IPS-18c (cell line): ENCODE data around the gene ADIPOR2.

Experiments used
- H3K4me3 ChIP-seq: 2 replicates; pipeline ENCODE4 v1.7.0; 2013; ENCODE audit warnings: low read depth, mild to moderate bottlenecking, low read length, moderate library complexity; ENCODE audit not compliant: insufficient read depth
- H3K9me3 ChIP-seq: one replicate; pipeline ENCODE4 v1.6.1; 2013; ENCODE audit warnings: mild to moderate bottlenecking, low read length, moderate library complexity; ENCODE audit not compliant: control insufficient read depth, insufficient read depth

The ADIPOR2 gene, protein sequence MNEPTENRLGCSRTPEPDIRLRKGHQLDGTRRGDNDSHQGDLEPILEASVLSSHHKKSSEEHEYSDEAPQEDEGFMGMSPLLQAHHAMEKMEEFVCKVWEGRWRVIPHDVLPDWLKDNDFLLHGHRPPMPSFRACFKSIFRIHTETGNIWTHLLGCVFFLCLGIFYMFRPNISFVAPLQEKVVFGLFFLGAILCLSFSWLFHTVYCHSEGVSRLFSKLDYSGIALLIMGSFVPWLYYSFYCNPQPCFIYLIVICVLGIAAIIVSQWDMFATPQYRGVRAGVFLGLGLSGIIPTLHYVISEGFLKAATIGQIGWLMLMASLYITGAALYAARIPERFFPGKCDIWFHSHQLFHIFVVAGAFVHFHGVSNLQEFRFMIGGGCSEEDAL

DNA sequence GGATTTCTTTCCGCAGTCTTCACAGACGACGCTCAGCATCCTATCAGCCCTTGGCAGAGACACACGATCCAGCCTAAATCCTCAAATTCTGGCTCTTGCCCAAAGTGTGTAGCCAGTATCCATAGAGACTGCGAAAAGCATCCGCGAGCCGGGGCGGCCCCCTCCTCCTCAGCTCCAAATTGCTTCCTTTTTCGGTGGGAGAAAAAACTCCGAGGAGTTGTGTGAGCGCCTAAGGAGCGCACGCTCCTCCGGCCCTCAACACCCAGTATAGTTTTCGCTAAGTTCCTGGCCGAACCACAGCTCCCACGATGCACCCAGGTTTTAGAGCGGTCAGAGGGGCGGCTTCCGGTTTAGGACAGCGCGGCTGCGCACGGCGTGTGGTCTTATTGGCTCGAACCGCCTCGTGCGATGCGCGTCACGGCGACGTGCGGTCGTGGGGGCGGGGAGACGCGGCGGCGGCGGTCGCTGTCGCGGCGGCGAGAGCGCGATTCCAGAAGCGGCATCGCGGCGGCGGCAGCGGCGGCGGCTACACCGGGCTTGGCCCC lies at the start of gene ADIPOR2:
TSS of gene ADIPOR2 (plus strand) at position 493 of the 545 bp plus-strand sequence. CDS start 63,274 bp downstream, outside the sequence.
- Histone ChIP-seq H3K9me3 (no peaks in the 10 kb centered on the region), H3K4me3 (peak within 1 kb of the TSS; percentile 84)

DNA sequence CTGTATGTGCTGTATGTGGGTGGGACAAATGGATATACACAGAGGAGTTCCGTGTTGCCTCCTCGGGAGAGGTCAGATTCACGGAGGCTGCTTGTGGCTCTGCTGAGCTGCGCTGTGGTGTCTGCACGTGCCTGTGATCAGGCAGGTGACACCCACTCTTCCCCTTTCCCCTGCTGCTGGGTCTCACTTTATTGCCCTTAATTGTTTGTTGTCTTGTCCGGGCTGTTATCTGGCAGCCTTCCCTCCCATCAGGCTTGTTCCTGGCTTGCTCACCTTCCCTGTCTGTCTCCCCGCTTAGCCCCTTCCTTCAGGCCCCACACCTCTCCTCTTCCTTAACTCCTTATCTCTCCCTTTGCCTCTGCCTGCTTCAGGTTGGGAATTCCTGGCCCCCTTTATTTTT lies 48.4 kb upstream of the ADIPOR2 start:
- Histone ChIP-seq H3K4me3 (no peak overlapping the region), H3K9me3 (no peaks in the 10 kb centered on the region)

DNA sequence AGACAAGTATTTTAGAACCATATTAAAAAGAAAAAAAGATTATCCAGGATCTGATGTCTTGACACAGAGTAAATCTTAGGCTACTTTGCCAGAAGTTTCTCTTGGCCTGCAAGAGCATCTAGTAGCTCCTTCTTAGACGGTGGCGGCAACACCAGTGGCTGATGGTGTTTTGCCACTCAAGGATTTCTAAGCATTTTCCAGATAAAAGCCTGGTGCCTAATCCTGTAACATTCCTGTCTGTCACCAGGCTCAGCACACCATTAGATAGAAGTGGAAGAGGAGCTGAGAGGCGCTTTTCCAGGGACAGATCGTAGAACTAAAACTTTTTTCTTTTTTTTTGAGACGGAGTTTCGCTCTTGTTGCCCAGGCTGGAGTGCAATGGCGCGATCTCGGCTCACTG lies 47.8 kb upstream of the ADIPOR2 start:
- no peak overlapping the region for H3K4me3 ChIP-seq
- no peaks in the 10 kb centered on the region for H3K9me3 ChIP-seq

DNA sequence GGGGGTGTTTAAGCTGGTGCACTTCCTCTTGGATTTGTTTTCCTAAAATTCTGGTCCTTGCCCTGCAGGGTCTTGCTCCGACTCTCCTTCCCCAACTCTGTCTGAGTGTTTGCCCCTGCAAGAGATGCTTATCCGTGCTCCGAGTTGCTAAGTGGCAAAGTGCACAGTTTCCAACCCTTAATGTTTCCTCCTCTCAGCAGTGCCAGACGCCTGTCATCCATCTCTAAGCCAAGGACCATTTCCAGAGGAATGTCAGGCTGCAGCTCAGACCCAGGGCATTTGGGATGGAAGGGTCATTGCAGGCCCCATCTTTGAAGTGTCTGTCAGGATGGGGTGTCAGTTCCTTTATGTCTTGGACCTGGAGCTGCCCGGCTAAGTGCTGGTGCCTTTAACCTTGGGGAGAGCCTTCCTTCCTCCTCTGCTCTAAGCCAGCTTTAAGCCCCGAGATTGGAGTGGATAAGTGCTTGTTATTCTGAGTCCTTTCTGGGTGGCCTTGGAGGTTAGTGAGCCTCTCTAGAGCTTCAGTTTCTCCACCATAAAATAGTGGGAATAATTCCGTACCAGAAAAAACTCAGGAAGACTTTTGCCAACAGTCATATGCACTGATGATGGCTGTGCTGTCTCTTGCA lies 46.9 kb upstream of the ADIPOR2 start:
- Histone ChIP-seq H3K9me3 (no peaks in the 10 kb centered on the region), H3K4me3 (no peak overlapping the region)

DNA sequence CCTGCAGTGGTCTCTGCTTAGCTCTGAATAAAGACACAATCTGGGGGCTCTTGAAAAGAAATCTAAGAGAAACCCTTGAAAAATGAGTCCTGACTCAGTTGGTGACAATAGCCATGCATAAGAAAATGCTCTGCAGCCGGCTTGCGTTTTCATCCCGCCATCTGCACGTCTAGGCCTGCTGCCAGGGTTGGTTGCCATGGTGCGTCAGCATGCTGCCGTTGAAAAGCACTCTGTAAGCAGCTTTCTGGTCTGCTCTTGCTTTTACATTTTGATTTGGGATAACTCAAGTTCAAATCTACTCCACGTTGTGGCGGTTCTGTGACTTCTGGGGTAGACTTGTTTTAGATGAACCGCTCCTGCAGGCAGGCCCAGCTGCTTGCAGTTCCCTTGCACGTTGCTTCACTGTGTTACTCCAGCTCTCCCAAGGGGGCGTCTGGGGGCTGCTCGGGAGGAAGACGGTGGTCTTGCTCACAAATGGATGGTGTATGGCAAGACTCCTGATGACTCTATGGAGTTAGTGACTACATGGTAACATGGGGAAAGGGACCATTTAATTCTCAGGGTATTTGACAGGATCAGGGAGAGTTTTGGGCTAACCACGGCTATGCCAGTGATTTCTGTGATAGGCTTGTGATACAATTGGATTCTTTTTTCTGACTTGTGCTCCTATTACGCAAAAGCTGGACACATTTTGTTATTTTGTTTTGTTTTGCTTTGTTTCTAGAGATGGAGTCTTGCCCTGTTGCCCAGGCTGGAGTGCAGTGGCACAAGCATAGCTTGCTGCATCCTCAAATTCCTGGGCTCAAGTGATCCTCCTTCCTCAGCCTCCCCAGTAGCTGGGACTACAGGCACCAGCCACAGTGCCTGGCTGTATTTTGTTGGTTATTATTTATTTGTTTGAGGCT lies 46.1 kb upstream of the ADIPOR2 start:
- H3K9me3 ChIP-seq, result no peaks in the 10 kb centered on the region
- H3K4me3 ChIP-seq, result no peak overlapping the region

DNA sequence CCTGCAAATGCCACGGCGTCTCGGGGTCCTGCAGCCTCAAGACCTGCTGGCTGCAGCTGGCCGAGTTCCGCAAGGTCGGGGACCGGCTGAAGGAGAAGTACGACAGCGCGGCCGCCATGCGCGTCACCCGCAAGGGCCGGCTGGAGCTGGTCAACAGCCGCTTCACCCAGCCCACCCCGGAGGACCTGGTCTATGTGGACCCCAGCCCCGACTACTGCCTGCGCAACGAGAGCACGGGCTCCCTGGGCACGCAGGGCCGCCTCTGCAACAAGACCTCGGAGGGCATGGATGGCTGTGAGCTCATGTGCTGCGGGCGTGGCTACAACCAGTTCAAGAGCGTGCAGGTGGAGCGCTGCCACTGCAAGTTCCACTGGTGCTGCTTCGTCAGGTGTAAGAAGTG lies 45.1 kb upstream of the ADIPOR2 start:
- Histone ChIP-seq H3K4me3 (no peak overlapping the region), H3K9me3 (no peaks in the 10 kb centered on the region)

DNA sequence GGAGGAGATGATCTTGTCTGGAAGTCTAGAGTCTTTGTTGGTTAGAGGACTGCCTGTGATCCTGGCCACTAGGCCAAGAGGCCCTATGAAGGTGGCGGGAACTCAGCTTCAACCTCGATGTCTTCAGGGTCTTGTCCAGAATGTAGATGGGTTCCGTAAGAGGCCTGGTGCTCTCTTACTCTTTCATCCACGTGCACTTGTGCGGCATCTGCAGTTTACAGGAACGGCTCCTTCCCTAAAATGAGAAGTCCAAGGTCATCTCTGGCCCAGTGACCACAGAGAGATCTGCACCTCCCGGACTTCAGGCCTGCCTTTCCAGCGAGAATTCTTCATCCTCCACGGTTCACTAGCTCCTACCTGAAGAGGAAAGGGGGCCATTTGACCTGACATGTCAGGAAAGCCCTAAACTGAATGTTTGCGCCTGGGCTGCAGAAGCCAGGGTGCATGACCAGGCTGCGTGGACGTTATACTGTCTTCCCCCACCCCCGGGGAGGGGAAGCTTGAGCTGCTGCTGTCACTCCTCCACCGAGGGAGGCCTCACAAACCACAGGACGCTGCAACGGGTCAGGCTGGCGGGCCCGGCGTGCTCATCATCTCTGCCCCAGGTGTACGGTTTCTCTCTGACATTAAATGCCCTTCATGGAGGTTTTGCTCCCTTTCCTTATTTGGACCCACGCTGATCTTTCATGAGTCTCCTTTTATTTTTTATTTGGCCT lies 44.1 kb upstream of the ADIPOR2 start:
- no peaks in the 10 kb centered on the region for H3K9me3 ChIP-seq
- H3K4me3 ChIP-seq, result no peak overlapping the region

DNA sequence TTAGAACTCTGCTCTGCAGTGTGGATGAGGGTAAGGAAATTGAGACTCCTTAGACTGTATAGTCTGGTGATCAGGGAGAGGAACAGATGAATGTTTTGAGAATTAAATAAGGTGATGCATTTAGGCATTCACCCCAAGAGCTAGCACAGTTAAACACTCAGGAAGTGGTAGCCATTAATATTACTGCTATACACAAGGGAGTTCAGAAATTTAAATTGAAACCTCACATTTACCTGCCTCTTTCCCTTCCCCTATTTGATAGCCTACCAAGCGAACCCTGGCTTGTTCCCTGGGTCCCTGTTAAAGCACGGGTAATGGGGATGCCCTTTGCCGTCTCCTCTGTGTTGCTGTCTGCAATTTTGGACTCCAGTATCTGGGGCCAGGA lies 43.6 kb upstream of the ADIPOR2 start:
- no peaks in the 10 kb centered on the region for H3K9me3 ChIP-seq
- no peak overlapping the region for H3K4me3 ChIP-seq

DNA sequence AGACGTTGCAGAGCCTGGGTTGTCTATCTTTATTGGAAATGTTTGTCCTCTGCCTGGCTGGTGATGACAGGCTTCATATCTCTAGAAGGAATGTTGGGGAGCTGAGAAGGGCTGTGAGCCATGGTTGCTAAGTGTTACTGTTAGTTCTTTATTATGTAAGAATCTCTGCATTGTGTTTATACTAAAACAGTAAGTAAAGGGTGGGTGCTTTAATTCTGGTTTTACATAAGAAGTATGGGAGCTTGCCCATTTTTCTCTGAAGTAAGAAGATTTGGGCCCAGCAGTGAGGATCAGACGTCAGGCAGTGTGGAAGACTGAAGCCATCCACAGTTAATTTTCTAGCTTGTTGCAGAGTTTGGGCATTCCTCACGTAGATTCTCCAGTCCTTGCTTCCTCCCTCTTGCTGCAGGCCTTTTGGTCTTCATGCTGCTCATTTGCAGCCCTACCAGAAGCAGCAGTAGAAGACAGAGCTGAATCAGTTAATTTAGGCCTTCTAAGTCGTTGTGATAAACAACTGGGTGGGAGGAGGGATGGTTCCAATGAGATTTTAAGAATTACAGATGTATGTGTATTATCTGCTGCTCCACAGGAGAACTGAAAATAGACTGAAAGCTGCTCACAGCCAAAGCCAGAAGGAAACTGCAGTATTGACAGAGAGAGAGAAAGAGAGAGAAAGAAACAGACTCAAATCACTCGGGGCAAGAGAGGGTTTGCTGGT lies 40.5 kb upstream of the ADIPOR2 start:
- no peak overlapping the region for H3K4me3 ChIP-seq

DNA sequence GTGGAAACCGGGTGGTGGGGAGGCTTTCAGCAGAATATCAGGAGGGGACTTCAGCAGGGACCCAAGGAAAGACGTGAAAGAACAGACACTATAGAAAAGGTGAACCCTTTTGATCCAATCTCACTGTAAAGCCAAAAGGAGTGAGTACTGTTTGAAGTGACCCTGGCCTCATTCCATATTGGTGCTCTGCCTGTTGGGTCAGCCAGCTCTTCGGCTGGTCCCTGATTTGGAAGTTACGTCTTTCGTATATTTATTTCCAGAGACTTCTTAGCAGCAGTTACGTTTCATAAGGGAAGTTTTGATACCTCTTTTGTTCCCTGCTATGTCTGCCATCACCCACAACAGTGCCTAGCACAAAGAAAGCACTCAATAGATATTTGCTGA lies 39.9 kb upstream of the ADIPOR2 start:
- no peaks in the 10 kb centered on the region for H3K9me3 ChIP-seq
- no peak overlapping the region for H3K4me3 ChIP-seq

More for the DNA sequence above, 40.5 kb upstream of the ADIPOR2 start:
- no peaks in the 10 kb centered on the region for H3K9me3 ChIP-seq

DNA sequence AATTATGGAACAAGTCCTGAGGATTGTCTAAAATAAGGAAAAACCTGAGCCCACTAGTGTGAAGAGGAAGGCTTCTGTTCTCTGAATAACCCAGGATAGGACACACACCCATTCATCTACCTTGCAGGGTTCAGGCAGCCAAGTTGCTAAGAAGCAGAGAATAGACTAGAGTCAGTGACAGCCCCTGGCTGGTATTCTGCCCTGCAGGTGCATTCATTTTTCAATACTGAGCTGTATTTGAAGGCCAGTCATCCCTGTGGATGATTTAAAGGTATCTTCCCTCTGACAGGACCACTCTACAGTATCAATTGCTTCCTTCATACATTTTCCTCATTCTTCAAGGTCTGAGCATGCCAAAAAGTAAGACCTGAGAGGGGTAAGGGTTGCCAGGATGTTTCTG lies 38.9 kb upstream of the ADIPOR2 start:
- Histone ChIP-seq H3K4me3 (no peak overlapping the region), H3K9me3 (no peaks in the 10 kb centered on the region)

DNA sequence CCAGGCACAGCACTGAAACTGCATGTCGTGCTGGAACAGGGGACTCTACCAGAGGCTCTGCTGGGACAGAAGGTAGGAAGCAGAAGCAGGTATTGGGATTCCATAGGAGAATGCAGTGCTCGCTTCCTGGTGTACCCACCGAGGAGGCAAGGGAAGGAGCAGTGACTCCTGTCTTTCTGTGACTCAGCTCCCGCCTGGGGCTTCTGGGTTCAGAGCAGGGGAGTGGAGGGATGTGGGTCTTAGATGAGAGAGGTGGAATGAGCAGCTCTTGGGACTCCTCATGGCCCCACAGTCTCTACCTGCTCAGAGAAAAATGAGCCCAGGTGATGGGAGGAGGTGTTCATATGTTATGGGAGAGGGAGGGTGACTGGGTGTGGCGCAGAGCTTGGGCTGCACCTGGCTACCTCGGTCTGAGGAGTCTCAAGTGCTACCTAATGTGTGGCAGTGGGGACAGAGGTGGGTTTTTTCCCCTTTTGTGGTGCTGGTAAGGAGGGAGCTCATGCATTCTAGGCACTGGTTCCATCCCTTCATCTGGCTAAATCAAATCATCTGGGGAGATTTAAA lies 35.6 kb upstream of the ADIPOR2 start:
- Histone ChIP-seq H3K4me3 (no peak overlapping the region), H3K9me3 (no peaks in the 10 kb centered on the region)

DNA sequence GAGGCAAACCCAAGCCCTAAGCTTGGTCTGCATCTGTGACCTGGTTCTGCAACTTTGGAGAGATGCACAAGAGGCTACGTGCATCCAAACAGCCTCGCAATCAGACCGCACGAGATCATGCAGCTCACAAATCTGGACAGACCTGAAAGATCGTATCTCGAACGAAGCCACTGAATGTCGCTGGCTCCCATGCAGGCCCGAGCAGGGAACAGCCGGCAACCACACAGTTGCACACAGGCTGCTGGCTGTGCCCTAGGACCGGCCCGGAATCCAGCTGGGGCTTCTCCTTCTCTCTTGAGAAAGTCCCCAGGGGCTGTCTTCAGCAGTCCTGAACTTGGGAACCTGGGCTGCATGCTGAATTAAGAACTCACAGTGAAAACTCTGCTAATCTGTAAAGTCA lies 34.0 kb upstream of the ADIPOR2 start:
- Histone ChIP-seq H3K9me3 (no peaks in the 10 kb centered on the region), H3K4me3 (no peak overlapping the region)

DNA sequence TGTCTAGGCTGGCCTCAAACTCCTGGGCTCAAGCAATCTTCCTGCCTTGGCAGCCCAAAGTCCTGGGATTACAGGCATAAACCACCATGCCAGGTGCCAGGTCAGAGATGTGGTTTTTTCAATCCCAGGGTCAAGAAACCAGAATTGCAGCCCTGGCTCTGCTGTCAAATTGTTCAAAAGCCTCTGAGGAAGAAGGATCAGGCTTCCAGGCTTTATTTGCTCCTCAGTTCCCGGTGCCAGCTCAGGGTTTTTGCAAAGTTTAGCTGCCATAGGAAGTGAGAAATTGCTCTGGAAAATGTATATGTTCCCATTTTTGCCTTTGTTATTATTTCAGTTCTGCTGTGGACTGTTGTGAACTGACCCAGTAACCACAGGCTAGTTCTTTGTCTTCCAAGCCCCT lies 33.2 kb upstream of the ADIPOR2 start:
- no peak overlapping the region for H3K4me3 ChIP-seq
- no peaks in the 10 kb centered on the region for H3K9me3 ChIP-seq

DNA sequence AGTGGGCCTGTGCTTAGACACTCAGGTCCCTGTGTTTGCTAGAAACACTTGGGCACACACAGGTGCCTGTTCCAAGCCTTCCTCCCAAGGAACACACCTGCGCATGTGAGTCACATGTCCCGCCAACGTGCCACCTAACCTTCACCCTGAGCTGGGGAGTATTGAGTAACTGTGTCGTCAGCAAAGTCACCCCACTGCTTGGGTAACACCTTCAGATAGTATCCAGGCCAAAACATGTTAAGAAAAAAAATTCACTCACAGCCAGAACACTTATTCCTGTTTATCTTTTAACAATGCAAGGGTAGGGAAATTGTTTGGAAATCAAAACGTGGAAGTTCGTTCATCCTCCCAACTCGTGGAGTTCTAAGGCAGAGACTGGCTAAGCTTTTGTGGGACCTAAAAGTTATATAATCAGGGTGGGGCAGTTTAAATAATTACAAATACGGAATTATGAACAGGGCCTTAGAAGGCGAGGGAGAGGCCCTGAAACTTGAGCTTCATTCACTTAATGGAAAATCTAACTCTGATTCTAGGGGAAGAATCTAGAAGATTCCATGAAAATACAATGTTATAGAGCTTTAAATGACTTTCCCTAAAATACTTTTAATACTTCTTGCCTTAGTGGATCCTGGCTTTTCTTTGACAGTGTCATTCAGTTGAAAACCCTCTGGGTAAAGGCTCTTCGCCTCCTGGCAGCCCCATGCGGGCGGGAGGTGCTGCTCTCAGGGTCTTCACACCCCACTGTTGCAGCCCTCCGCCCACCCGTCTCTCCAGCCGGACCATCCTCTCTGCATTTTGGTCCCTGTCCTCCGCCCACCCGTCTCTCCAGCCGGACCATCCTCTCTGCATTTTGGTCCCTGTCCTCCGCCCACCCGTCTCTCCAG lies 30.3 kb upstream of the ADIPOR2 start:
- Histone ChIP-seq H3K4me3 (no peak overlapping the region), H3K9me3 (no peaks in the 10 kb centered on the region)
